HCT116 (cell line): Measurements from ENCODE around the gene TMTC2.

ENCODE experiments used
- CEBPB ChIP-seq: IDR thresholded peaks from 2 replicates; pipeline ENCODE4 v1.6.1; 2012; ENCODE audit warnings: low read depth
- CTCF ChIP-seq, 3 experiments: fragments of 200-600 bp in 1 of 3; sonication (generic) in 1 of 3; IDR thresholded peaks in 2 of 3; conservative IDR thresholded peaks in 1 of 3; 2 replicates each; pipeline ENCODE4 v1.5.1; 2012 to 2017; ENCODE audit warnings: low read depth in 2 of 3, low read length in 2 of 3, antibody characterized with exemption in 1 of 3, borderline replicate concordance in 1 of 3, control low read depth in 1 of 3, mild to moderate bottlenecking in 1 of 3, mixed read lengths in 1 of 3, mixed run types in 1 of 3, moderate library complexity in 1 of 3; ENCODE audit not compliant: insufficient read depth in 1 of 3
- EGR1 ChIP-seq: IDR thresholded peaks from 2 replicates; pipeline ENCODE4 v1.6.1; 2012; ENCODE audit warnings: low read depth
- EZH2 ChIP-seq: fragments of 200-600 bp; sonication (generic); IDR thresholded peaks from 2 replicates; pipeline ENCODE4 v1.6.1; 2017; ENCODE audit warnings: antibody characterized with exemption, mixed run types
- JUND ChIP-seq: IDR thresholded peaks from 2 replicates; pipeline ENCODE4 v1.6.1; 2012
- POLR2A ChIP-seq: IDR thresholded peaks from 2 replicates; pipeline ENCODE4 v1.7.0; 2011; ENCODE audit warnings: borderline replicate concordance; ENCODE audit not compliant: insufficient read depth, insufficient read length; ENCODE audit errors: extremely low read depth
- POLR2AphosphoS5 ChIP-seq: IDR thresholded peaks from 2 replicates; pipeline ENCODE4 v1.6.1; 2011; ENCODE audit warnings: mild to moderate bottlenecking, low read depth, low read length, moderate library complexity
- RAD21 ChIP-seq: IDR thresholded peaks from 2 replicates; pipeline ENCODE4 v1.6.1; 2012; ENCODE audit warnings: low read depth, mild to moderate bottlenecking
- REST ChIP-seq: IDR thresholded peaks from 2 replicates; pipeline ENCODE4 v1.6.1; 2012; ENCODE audit warnings: low read depth
- TCF7L2 ChIP-seq: IDR thresholded peaks from 2 replicates; pipeline ENCODE4 v1.7.0; 2011; ENCODE audit warnings: borderline replicate concordance, inconsistent platforms; ENCODE audit not compliant: insufficient read depth, insufficient read length; ENCODE audit errors: extremely low read depth
- YY1 ChIP-seq: IDR thresholded peaks from 2 replicates; pipeline ENCODE4 v1.6.1; 2011; ENCODE audit warnings: low read length, low read depth, moderate library complexity, mild to moderate bottlenecking; ENCODE audit not compliant: insufficient replicate concordance; ENCODE audit errors: extremely low read depth
- ZFX ChIP-seq: fragments of 450-650 bp; IDR thresholded peaks from 2 replicates; pipeline ENCODE4 v1.6.1; 2017
- TF ChIP-seq, protein P1 (sequence below): IDR thresholded peaks from 2 replicates; pipeline ENCODE4 v1.6.1; 2011; ENCODE audit warnings: mild to moderate bottlenecking, low read length, moderate library complexity; ENCODE audit not compliant: insufficient replicate concordance; ENCODE audit errors: extremely low read depth
- TF ChIP-seq, protein P2 (sequence below): IDR thresholded peaks from 2 replicates; pipeline ENCODE4 v1.6.1; 2012

DNA sequence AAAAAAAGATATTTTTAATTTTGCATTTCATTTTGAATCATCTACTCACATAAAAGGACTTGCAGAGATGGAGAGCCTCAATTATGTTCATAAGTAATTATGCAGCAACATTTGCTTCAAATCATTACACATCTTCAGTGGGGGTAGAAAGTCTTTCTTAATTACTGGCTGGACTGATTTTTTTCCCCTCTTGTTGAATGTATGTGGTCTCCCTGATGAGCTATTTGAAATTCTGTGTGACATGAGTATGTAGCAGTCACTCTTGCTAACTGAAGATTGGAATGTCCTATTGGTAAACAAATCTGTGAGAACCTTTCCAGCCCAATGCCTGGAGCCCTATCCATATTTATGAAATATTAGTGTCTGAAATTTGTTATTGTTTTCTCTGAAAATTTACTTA is 139.8 kb downstream of the TMTC2 start:
- TF ChIP-seq CTCF (IDR thresholded peaks at IDR 0.05 in 2 of 3, conservative IDR thresholded peaks at IDR 0.05 in 1 of 3; ENCODE audit: borderline replicate concordance in 1 of 3, insufficient read depth in 1 of 3, low read depth in 2 of 3, low read length in 2 of 3) (no peak), POLR2AphosphoS5 (no peak), RAD21 (no peak), EZH2 (no peak), EGR1 (no peak), JUND (no peak), YY1 (no peak), POLR2A (no peak), TCF7L2 (no peak), CEBPB (no peak), REST (no peak), ZFX (no peak)
- TF ChIP-seq, protein P1, sequence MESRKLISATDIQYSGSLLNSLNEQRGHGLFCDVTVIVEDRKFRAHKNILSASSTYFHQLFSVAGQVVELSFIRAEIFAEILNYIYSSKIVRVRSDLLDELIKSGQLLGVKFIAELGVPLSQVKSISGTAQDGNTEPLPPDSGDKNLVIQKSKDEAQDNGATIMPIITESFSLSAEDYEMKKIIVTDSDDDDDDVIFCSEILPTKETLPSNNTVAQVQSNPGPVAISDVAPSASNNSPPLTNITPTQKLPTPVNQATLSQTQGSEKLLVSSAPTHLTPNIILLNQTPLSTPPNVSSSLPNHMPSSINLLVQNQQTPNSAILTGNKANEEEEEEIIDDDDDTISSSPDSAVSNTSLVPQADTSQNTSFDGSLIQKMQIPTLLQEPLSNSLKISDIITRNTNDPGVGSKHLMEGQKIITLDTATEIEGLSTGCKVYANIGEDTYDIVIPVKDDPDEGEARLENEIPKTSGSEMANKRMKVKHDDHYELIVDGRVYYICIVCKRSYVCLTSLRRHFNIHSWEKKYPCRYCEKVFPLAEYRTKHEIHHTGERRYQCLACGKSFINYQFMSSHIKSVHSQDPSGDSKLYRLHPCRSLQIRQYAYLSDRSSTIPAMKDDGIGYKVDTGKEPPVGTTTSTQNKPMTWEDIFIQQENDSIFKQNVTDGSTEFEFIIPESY: no peak
- TF ChIP-seq, protein P2, sequence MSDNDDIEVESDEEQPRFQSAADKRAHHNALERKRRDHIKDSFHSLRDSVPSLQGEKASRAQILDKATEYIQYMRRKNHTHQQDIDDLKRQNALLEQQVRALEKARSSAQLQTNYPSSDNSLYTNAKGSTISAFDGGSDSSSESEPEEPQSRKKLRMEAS: no peak
